Measurements from ENCODE around the gene R3HDM2. TPM values are rescaled to one million over a fixed set of nuclear protein-coding genes. Genes with fewer than 3 reads are reported as not detected.

R3HDM2 gene
- total RNA-seq, 4 donors from 2014 or later: 24.2 to 47.3 (median 26.7) TPM

- ATAC-seq (ENCODE audit: low FRiP score): no peak
- DNase-seq (ENCODE audit: low spot score): no peak
- TF ChIP-seq CTCF (IDR thresholded peaks at IDR 0.05): no peak
Observed at GRCh38 chr12:57476162-57476992, 45.5 kb upstream of the R3HDM2 start.

GRCh38 chr12:57475271-57476161 lies 44.7 kb upstream of the R3HDM2 start:
- ATAC-seq (ENCODE audit: low FRiP score) (no peak), DNase-seq (ENCODE audit: low spot score) (no peak)
- TF ChIP-seq CTCF (IDR thresholded peaks at IDR 0.05): no peak

DNA sequence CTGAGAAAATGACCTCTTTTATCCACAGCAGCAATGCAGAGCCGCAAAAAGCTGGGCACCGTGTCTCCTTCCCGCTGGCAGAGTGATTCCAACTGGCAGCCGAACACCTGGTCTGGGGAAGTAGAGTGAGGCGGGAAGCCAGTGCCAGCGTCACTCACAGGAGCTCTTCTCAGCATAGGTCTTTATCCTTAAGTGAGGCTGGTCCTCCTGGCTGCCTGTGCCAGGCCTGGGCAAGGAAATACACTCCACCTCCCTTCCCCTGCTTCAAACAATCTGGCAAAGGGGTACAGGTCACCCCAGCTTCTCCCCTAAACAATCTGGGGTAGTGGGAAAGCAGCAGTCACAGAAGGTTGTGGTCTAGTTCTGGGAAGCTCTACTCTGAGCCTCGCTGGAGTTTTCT lies 44.0 kb upstream of the R3HDM2 start:
- DNase-seq (ENCODE audit: low spot score) (no peak), ATAC-seq (ENCODE audit: low FRiP score) (no peak)
- no peak for TF ChIP-seq CTCF (IDR thresholded peaks at IDR 0.05)

DNA sequence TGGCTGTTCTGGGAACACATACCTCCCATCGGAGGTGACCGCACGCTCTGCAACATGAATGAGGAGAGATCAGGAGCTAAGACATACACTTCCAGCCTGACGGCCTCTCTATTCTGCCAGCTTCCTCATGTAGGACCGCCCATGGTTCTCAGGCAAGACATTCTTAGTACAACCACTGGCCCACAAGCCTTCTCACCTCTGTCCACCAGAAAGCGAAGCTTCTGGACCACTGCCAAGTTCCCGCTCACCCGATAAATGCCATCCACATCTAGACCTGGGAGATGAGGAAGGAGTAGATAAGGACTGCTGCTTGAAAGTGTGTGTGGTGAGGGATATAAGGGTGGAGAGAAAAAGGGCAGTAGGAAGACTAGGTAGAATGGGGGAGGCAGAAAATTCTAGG lies 43.6 kb upstream of the R3HDM2 start:
- TF ChIP-seq CTCF (IDR thresholded peaks at IDR 0.05): no peak
- ATAC-seq (ENCODE audit: low FRiP score) (no peak), DNase-seq (ENCODE audit: low spot score) (no peak)

DNA sequence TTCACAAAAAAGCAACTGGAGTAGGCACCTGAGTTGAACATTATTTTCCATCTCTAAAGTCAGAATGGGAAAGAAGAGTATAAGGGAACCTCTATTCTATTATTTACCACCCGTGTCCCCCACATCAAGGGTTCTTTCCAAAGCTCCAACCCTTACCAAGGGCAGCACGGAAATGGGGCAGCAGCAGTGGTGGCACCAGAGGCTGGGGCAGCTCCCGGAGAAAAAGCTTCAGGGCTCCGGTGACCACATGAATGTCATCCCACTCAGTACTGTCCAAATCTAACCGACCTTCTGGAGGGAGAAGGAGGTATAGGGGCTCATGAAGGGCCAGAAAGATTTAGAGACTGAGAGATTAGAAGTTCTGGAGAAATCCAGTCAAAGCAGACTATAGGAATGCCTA lies 43.0 kb upstream of the R3HDM2 start:
- no peak for DNase-seq (ENCODE audit: low spot score)
- ATAC-seq (ENCODE audit: low FRiP score): no peak
- no peak for TF ChIP-seq CTCF (IDR thresholded peaks at IDR 0.05)

DNA sequence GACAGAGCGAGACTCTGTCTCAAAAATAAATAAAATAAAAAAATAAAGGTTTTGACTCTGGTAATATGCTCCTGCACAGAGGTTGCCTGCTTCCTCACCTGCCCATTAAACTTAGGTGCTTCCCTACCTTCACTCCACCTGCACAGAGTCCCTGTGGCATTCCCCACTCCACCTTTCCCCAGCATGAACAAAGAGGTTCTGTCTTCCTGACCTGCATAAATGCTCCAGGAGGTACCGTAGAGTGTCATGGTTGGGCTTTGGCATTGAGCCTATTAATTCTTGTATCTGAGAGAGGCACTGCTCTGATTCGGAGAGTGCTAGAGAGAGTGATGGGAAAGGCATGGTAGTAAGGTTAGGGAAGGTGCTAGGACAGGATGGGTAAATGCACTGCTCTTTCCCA lies 42.5 kb upstream of the R3HDM2 start:
- no peak for TF ChIP-seq CTCF (IDR thresholded peaks at IDR 0.05)
- ATAC-seq (ENCODE audit: low FRiP score): no peak
- DNase-seq (ENCODE audit: low spot score): no peak
